Dedifferentiated amniotic fluid mesenchymal stem cell (primary cell): ENCODE results near the gene SIGLEC10.

Experiments
- DNase-seq: peaks from one replicate; pipeline ENCODE4 v3.0.0-alpha.2; 2016; ENCODE audit errors: extremely low spot score

Gene SIGLEC10

DNA sequence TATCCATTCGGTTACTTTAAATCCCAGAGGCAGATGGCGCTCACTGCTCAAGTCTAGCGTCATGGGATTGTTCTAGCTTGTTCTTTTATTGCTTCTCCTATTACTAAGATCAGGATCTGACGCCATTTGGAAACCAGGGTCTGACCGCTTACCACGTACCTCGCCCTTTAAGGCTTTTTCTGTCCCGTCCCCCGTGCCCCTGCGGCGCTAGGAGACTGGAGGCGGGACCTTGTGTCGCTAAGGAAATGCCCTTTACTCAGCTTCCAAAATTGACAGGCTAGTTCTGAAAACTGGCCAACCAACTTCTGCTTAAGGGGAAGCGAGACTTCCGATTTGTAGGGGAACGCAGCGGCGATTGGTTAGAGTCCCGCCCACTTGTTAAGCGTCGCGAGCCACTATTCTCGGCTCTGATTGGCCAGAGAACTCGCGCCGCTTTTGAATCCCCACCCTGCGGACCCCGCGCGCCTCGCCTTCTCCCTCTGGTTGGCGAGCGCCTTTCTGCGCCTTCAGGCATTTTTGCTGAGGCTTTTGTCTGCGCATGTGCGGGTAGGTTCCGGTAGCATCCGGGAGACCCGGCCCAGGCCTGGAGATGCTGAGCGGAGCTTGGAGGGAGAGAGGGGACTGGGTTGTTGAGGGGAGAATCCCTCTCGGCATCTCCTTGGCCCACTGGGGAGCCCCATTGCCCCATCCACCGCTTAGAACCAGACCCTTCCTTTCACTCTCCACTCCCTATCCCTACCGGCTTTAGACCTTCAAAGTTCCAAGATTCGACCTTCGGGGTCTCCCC, 23.2 kb downstream of the SIGLEC10 start:
- peak; percentile 98 for DNase-seq

DNA sequence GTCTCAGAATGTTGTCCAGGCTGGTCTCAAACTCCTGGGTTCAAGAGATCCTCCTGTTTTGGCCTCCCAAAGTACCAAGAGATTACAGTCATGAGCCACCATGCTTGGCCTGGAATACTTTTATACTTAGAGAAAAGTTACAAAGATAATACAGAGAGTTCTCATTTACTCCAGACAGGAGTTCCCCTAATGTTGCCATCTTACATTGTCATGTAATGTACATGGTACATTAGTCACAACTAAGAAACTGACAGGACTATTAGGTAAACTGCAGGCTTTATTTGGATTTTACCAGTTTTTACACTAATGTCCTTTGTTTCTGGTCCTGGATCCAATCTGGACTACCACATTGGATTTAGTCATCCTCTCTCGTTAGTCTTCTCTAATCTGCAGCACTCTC, 24.7 kb downstream of the SIGLEC10 start:
- DNase-seq, result no peak

DNA sequence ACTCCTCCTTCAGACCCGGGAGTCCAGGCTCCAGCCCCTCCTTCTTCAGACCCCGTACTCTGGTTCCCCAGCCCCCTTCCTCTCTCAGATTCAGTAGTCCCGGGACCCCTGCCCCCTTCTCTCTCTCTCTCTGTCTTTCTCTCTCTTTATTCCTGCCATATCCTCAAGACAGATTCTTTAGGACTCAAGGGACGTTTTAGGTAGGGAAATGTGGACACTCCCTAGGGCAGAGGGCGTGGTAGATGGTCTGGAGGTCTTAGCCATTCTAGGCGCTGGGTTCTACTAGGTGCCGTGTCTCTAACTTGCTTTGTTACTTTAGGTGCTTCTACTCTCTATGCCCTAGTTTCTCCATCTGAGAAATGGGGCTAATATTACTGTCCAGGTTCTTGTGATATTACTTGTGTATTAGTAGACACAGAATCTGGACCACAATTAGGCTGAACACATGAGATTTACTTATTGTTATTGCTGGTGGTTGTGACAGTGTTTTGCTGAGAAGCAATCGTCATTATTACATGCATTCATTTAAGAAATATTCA, 26.3 kb downstream of the SIGLEC10 start:
- DNase-seq, result no peak

DNA sequence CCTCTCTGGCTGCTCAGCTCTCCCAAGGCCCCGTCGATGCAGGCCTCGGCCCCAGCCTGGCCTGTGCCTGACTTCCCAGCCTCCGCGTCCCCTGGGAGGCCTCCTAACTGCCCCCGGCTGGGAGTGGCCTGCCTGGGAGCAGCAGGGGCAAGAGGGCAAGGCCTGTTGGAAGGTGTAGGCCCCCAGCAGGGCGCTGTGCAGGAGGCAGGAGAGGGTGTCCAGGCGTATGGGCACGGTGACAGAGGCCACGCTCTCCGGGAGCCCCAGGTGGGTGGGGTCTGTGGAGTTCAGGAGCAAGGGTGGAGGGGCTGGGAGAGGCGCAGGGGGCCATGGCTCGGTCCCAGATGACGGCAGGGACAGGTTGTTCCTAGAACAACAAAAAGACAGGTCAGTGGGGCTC, 28.3 kb downstream of the SIGLEC10 start:
- no peak for DNase-seq

DNA sequence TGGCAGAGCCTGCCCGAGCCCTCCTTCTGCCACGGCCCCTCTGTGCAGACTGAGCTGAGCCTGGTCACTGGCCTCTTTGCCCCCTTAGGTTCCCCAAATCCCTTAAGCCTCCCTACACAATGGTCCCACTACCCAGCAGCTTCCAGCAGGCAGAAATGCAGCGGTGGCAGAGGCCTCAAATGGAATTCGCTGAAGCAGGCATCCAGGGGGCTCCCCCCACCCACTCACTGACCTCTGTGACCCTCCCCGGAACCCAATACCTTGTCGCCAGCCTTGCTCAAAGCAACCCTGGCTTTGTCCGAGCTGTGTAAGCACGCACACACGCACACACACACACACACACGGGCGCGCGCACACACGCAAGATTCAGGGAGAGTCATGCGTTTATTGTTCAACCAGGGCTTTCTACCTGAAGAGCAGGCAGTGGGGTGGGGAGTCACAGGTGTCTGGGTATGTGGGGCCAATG, 29.5 kb downstream of the SIGLEC10 start, which contains the start of gene LIM2:
LIM2 (minus strand) TSS at position 51 of the 466 bp plus-strand sequence. CDS start 531 bp downstream, outside the sequence.
- no peak for DNase-seq

DNA sequence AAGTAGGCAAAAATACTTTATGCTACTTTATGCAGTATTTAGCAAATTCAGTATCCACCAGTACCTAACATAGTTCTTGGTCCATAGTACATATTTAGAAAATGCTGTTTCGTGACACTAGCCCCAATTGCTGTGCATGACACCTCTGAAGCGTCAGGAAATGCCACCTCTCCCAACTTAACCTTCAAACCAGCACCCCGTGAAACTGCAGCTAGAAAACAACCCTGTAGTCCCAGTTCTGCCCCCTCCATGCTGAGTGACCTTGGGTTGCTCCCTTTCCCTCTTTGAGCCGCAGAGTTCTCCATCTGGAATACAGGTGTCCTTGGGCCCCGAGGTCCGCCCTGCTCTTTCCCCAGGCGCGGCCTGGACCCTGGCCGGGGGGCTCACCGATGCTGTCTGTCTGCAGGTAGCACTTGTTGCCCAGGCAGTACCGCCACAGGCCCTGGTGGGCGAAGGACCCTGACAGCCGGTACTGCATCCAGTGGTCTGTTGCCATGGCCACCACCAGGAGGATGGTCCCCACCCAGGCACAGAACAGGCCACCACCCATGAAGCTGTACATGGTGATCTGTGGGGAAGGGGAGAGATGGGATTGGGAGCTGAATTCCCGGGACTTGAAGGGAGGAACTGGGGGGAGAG, 30.4 kb downstream of the SIGLEC10 start:
- no peak for DNase-seq

DNA sequence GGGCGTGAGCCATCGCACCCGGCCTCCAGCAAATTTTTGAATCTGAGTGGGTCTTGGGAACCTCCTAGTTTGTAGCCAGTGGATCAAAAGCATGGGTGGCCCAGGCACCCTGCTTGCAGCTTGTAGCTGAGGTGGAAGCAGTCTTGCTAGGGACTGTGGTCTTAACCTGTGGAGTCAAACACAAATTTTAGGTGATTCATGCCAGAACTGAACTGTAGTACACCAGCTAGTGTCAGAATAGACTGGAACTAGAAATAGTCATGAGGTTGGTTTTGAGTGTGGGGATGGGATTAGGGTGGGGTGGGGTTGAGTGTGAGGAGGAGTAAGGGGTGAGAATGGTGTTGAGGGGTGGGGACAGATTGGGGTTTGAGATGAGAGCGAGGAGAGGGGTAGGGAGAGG, 35.4 kb downstream of the SIGLEC10 start:
- no peak for DNase-seq

DNA sequence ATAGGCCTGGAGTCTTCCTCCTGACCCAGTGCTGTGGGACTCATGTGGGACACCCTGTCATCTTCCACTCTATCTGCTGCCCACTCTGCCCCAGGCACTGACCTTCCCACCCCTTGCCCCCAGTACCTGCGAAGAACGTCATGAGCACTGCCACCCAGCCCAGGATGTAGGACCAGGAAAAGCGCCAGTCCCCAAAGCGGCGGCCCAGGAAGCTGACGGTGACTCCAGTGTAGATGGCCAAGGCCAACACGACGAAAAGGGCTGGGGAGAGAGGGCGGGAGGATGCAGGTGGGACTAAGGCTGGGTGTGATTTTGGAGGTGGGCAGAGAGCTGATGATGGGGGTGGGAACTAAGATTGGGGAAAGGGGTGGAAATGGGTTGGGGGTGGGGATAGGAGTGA, 37.1 kb downstream of the SIGLEC10 start:
- DNase-seq, result no peak

DNA sequence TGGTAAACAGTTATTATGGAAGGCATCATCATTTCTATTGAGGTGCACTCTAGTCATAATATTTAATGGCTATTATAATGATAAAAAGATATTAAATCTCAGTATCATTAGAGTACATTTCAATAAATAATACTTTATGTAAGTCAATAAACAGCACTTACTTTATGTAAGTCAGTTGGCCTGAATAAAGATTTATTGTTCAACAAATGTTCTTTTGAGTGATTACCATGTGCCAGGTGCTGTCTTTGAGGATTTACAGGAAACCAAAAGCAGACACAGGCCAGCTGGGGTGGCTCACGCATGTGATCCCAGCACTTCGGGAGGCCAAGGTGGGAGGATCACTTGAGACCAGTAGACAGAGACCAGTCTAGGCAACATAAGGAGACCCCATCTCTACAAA, 40.0 kb downstream of the SIGLEC10 start:
- no peak for DNase-seq

DNA sequence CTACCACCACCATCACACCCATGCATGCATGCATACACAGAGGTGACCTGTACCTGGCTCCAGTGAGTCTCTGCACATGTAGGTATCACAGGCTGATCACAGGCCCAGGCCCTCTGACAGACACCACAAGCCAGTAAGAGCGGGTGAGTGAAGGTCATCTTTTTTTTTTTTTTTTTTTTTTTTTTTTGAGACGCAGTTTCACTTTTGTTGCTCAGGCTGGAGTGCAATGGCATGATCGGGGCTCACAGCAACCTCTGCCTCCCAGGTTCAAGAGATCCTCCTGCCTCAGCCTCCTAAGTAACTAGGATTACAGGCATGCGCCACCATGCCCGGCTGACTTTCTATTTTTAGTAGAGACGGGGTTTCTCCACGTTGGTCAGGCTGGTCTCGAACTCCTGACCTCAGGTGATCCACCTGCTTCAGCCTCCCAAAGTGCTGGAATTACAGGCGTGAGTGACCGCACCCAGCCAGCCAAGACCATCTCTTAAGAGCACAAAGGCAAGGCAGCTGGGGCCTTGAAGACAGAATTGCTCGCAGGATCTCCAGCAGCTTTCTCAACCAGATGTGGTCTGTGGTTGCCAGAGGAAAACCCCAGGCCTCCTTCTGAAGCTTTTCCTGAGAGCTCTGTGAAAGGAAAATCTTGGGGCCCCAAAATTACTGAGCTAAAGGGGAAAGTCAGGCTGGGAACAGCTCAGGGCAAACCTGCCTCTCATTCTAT, 41.8 kb downstream of the SIGLEC10 start:
- no peak for DNase-seq

DNA sequence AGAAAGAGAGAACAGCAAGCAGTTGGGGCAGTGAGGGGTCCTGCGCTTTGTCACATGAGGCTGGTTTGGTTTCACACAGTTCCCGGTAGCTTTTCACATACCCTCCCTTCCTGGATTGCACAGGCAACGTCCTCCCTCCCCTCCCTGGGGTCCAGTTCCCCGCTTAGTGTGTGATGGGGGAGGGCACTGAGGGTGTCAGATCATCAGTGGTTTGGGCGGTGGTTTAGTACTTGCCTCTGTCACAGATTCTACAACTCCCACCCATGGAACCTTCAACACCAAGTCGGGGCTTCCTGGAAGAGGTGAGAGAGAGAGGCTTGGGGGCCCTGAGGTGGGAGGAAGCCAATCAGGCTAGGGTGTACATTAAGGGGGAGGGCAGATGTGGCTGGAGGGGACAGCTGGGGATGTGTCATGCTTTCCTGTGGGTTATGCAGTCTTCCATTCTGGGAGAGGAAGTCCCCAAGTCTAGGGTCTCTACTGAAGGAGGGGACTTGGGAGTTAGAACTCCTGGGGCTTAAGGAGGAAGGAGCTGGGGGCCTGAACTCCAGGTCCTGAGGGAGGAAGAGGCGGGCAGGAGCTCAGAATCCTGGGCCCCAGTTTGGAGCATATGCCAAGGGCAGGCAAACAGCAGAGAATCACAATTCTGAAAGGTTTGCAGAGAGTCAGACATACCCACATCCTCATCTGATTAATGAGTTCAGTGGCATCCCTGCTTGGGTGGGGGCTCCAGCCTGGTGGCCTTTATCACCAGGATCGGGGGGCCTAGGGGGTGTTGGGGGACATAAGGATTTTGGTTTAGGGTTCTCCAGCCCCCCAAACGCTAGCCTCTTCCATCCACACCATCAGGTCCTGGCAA, 44.6 kb downstream of the SIGLEC10 start, which contains the start of gene NKG7:
NKG7 (minus strand) TSS at position 6 of the 856 bp plus-strand sequence. CDS start 119 bp downstream, outside the sequence.
- no peak for DNase-seq

DNA sequence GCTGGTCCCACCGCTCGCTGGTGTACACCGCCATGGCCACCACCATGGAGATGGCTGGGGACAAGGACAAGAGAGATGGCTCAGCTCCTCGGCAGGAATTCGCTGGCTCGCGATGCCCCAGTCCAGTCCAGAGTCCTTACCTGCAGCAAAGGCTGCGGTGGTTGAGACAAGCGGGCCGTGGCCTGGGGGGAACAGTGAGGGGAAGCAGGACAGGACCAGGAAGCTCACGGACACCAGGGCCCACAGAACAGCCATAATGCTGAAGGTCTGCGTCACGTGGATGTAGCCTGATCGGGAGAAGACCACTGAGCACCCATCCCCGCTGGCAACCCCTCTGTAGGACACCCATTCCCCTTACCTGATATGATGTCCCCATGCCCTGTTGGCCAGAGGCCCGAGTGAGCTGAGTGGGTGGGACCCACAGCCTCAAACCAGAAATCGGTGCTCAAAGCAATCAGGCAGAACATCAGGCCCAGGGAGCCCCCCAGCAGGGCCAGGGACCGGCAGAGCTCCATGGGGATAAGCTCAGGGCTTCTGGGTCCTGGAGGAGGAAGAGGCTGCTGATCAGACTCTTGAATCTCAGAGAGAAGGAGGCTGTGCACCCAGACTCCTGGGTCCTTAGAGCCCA, 45.3 kb downstream of the SIGLEC10 start:
- DNase-seq, result no peak

DNA sequence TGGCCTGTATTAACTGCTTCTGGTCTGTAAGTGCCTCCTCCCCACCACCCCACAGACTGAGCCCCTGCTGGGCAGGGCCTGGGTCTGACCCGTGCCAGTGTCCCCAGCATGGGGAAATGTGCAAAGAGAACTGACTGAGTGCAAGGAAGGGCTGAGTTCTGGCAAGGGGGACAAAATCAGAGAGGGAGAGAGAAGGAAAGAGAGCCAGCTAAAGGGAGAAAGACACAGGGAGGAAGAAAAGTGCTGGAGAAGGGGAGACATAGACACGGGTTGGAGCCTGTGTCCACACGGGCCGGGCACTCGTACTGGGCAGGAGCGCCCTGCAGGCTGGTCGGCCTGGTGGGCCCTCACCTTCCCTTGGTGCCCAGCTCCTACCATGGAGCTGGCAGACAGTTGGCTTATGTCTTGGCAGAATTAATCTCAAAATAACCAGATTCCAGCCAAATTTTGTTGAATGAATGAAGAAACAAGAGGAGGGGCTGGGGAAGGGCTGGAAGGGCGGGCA, 46.2 kb downstream of the SIGLEC10 start:
- no peak for DNase-seq

DNA sequence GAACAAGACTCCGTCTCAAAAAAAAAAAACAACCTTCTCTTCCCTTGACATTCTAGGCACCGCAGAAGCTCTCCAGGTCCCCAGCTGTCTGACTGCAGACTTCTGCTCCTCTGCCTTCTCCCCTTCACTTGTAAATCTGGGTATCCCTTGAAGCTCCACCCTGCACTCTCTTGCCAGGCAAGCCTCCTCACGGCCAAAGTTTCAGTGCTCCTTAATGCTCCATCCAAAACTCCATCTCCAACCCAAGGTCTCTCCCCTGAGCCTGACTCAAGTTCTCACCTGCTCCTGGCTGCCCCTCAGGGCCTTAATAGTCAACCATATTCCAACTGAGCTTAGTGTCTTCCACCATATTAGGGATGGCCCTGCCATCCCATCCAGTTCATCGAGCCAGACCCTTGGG, 47.2 kb downstream of the SIGLEC10 start:
- no peak for DNase-seq

DNA sequence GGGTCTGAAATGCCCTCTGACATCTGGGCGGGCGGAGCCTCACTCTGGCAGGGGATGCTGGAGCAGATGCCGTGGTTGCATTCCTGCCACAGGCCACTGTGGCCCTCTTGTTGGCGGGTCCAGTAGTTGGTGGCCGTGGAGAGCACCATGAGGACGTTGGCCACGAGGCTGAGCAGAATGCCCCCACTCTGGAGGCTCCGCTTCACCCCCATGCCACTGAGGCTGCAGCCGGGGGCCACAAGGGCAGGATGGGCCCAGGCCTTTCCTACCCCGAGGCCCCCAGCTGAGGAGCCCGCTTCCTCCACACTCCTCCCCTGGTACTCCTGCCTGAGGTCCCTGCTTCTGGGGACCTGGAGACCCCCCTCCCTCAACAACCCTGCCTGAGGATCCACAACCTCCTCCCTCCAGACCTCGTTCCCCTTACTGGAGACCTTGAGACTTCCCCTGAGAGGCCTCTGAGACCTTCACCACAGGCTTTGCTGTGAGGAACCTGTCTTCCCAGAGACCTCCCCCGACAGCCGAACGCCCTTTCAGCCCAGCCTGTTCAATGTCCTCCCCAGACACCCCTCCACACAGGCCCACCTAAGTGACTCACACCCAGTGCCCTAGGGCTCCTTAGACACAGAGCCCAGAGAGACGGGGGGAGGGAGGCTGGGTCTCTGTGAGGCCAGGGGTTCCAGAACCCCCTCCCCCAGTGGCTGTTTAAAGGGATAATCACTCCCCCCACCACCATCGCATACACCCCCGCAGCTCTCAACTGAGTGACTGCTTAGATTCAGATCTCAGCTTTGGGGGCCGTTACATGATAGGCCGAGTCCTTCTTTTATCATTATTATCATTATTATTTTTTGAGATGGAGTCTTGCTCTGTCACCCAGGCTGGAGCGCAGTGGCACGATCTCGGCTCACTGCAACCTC, 48.8 kb downstream of the SIGLEC10 start, which contains the start of gene CLDND2:
CLDND2 (minus strand) TSS at position 638 of the 917 bp plus-strand sequence; CDS start at position 212, 426 bp downstream.
- no peak for DNase-seq

DNA sequence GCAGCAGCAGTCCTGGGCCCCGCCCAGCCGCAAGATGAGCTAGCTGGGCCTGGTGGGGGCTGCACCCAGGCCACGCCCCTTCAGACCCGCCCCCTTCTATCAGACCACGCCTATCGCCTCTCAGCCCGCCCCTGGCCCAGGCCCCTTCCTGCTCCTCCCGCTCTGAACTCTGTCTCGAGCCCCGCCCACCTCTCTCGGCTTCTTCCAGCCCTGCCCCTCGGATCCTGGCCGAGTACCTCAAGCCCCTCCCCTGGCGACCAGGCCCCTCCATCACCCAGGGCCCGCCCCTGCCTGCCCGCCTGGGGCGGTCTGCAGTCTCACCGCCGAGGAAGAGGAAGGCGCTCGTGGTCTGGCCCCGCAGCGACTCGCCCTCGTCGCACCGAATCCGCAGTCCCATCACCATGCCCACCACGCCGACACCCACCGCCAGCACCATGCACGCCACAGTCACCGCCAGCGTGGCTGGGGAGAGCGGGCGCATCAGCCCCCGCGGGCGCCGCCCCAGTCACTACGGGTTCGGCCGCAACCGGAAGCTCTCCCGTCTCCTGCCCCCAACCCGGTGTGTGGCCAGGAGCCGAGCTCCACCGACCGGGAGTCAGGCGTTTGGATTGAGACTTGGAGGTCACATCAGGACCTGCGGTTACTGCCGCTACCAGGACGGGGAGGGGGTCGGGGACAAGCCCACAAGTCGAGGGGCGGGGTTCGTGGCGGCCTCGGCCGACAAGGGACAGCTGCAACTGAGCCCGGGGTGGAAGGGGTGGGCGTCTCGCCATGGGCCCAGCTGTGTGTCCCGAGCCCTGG, 49.7 kb downstream of the SIGLEC10 start:
- peak; percentile 98 for DNase-seq

DNA sequence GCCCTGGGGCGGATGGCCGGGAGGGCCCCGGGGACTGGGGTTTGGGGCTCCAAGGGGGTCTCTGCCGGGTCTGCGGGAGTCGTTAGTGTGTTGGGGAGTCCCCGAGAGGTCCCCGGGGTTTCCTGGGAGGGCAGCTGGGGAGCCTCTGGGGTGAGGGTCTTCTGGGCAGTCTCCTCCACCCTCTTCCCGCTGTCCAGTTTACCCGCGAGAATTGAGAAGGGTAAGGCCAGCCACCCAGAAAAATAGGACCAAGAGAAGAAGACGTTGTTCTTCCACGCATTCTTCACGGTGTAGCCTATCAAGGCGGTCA, 50.2 kb downstream of the SIGLEC10 start:
- DNase-seq, result no peak

DNA sequence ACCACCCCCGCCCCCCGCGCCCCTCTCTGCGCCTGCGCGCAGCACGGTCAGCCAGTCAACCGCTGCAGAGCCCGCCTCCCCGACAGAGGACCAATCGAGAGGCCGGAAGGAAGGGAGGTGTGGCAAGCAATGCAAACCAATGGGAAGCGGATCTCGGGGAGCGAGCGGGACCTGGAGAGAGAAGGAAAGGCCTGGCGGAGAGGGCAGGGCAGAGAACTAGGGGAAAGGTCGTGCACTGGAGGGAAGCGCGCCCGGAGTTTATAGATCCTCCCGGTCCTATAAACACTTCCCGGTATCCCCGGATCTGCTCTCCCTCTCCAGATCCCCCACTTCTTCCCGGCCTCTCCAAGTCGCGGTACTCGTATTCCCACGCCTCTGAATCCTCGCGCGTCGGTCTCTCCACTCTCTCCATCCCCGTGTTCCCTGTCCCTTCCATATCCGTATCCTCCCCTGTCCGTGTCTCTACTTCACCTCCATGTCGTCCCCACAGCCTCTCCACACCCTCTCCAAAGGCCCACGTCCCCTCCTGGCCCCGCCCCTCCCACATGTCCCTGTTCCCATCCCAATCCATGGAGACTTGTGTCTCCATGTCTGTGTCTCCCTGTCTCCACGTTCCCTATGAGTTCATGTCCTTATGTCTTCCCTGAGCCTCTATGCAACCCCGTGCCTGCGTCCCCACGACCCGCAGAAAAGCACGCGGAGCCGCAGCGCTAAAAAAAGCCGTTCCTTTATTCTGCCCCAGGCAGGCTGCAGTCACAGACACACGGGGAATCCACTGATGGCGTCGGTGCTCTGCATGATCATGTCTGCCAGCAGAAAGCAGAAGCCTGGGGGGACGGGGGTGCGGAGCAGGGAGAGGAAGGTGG, 50.8 kb downstream of the SIGLEC10 start:
- peak; percentile 97 for DNase-seq
